HepG2 (cell line): ENCODE results near the gene TMEM250. TPM values are rescaled to one million over a fixed set of nuclear protein-coding genes. Genes with fewer than 3 reads are reported as not detected.
A peak's percentile ranks its signal among the peaks of the same experiment; 100 is the strongest.

Experiments
- CBX1 ChIP-seq: IDR thresholded peaks from one replicate; pipeline ENCODE4 v1.6.1; 2016; ENCODE audit warnings: antibody characterized with exemption, low read depth
- CENPX ChIP-seq: sonication (generic); formaldehyde crosslinking; IDR thresholded peaks from 2 replicates; pipeline ENCODE4 v1.9.0; 2021; ENCODE audit warnings: mild to moderate bottlenecking, missing genetic modification reagents, moderate library complexity
- DRAP1 ChIP-seq: IDR thresholded peaks from 2 replicates; pipeline ENCODE4 v1.6.1; 2016; ENCODE audit warnings: missing genetic modification reagents, missing compliant biosample characterization
- ETV6 ChIP-seq: sonication (generic); formaldehyde crosslinking; conservative IDR thresholded peaks from 2 replicates; pipeline ENCODE4 v1.4.0; 2020; ENCODE audit warnings: missing genetic modification reagents
- IKZF1 ChIP-seq: fragments of 450-650 bp; IDR thresholded peaks from 2 replicates; pipeline ENCODE4 v1.7.1; 2016
- IRF9 ChIP-seq: sonication (generic); formaldehyde crosslinking; IDR thresholded peaks from 2 replicates; pipeline ENCODE4 v1.8.0; 2022; ENCODE audit warnings: missing genetic modification reagents, mild to moderate bottlenecking, borderline replicate concordance
- KIAA2018 ChIP-seq: sonication (generic); formaldehyde crosslinking; IDR thresholded peaks from 2 replicates; pipeline ENCODE4 v1.5.0; 2020; ENCODE audit warnings: mild to moderate bottlenecking, missing genetic modification reagents, borderline replicate concordance
- MYPOP ChIP-seq: sonication (generic); formaldehyde crosslinking; IDR thresholded peaks from 2 replicates; pipeline ENCODE4 v1.8.1; 2023; ENCODE audit warnings: mild to moderate bottlenecking, moderate library complexity, missing genetic modification reagents
- NFE2L2 ChIP-seq: fragments of 150-350 bp; IDR thresholded peaks from 2 replicates; pipeline ENCODE4 v1.6.1; 2014; ENCODE audit warnings: low read length
- PBX3 ChIP-seq: sonication (generic); formaldehyde crosslinking; IDR thresholded peaks from 2 replicates; pipeline ENCODE4 v1.8.1; 2023; ENCODE audit warnings: missing genetic modification reagents, inconsistent platforms, borderline replicate concordance
- ZKSCAN5 ChIP-seq: sonication (generic); formaldehyde crosslinking; IDR thresholded peaks from 2 replicates; pipeline ENCODE4 v1.5.1; 2020; ENCODE audit warnings: mild to moderate bottlenecking, missing genetic modification reagents
- ZNF574 ChIP-seq: sonication (generic); formaldehyde crosslinking; IDR thresholded peaks from 2 replicates; pipeline ENCODE4 v1.4.0; 2020; ENCODE audit warnings: missing genetic modification reagents
- polyA plus RNA-seq, 8 experiments: library from polyadenylated mRNA; depleted of rRNA in 3 of 8; stranded (reverse) in 7 of 8; unstranded in 1 of 8; fragments of >200 nt; fragmentation: Illumina TruSeq in 4 of 8; extraction: Trizol in 4 of 8; gene quantifications; 2 replicates each; pipeline versions ENCODE4 v1.2.1 to v1.2.3, GENCODE V29; 2011 to 2016; ENCODE audit warnings: low read depth in 4 of 8, missing spikeins in 1 of 8, mixed read lengths in 1 of 8; ENCODE audit not compliant: insufficient read depth in 1 of 8
- total RNA-seq, 5 experiments: library from RNA; depleted of rRNA; stranded (reverse); fragments of >200 nt; fragmentation: Illumina TruSeq; extraction: Trizol; gene quantifications; 2 replicates each; pipeline ENCODE4 v1.2.3, GENCODE V29; 2016; ENCODE audit warnings: low read depth in 1 of 5

Gene TMEM250
- total and polyA plus RNA-seq, 2 of the 13 experiments (the other 11 are each of a cell fraction or from before 2014, with no cell fraction given) = 5.5 to 13.9 TPM

GRCh38 chr9:136093995-136094881, 24.4 kb downstream of the TMEM250 start (continued):
- TF ChIP-seq PBX3 (CRISPR knock-in tag) (no peak), CENPX (CRISPR knock-in tag) (no peak), ZNF574 (CRISPR knock-in tag) (peak; percentile 62), ZKSCAN5 (CRISPR knock-in tag) (no peak), IKZF1 (no peak), NFE2L2 (no peak), MYPOP (CRISPR knock-in tag) (no peak; the same call in 1 of the 2 replicates), CBX1 (no peak), DRAP1 (CRISPR knock-in tag) (peak; percentile 63), KIAA2018 (CRISPR knock-in tag) (no peak), IRF9 (CRISPR knock-in tag) (no peak), ETV6 (no peak)
